WTC11 (cell line): Measurements from ENCODE around the gene BZW2. TPM values are rescaled to one million over a fixed set of nuclear protein-coding genes. Genes with fewer than 3 reads are reported as not detected.

ENCODE experiments used
- ATAC-seq: fragments of 200-7000 bp; cut with Tn5 transposase; 2 replicates; pipeline ENCODE4 v1.10.0; 2021; ENCODE audit warnings: mild to moderate bottlenecking, moderate library complexity
- CTCF ChIA-PET: fragments of 300-600 bp; sonication (Branson Sonifier 250); formaldehyde crosslinking; loops from one replicate; lab custom pipeline; 2021; ENCODE audit warnings: antibody characterized with exemption; lab: Charles Lee
- POLR2A ChIA-PET: fragments of 350-600 bp; sonication (Branson Sonifier 250); formaldehyde crosslinking; loops from one replicate; lab custom pipeline; 2021; ENCODE audit warnings: antibody characterized with exemption; lab: Charles Lee
- DNase-seq: peaks from one replicate; pipeline ENCODE4 v3.0.0; 2021; ENCODE audit warnings: low spot score
- H3K27ac Mint-ChIP-seq: 2 replicates; pipeline ENCODE4 v1.8.0; 2021; ENCODE audit warnings: mixed read lengths
- H3K27me3 Mint-ChIP-seq: 2 replicates; pipeline ENCODE4 v1.8.0; 2021; ENCODE audit warnings: low read depth, mild to moderate bottlenecking, moderate library complexity, mixed read lengths
- H3K36me3 Mint-ChIP-seq: 2 replicates; pipeline ENCODE4 v1.8.0; 2021; ENCODE audit warnings: mixed read lengths
- H3K4me1 Mint-ChIP-seq: 2 replicates; pipeline ENCODE4 v1.8.0; 2022; ENCODE audit warnings: mixed read lengths
- H3K4me3 Mint-ChIP-seq: 2 replicates; pipeline ENCODE4 v1.8.0; 2021; ENCODE audit warnings: mild to moderate bottlenecking, moderate library complexity, mixed read lengths
- H3K9me3 Mint-ChIP-seq: 2 replicates; pipeline ENCODE4 v1.8.0; 2021; ENCODE audit warnings: mixed read lengths
- ESRRA ChIP-seq: sonication (generic); formaldehyde crosslinking; IDR thresholded peaks from 2 replicates; pipeline ENCODE4 v1.8.1; 2022; ENCODE audit warnings: mild to moderate bottlenecking, missing genetic modification reagents, borderline replicate concordance
- MYBL2 ChIP-seq: sonication (generic); formaldehyde crosslinking; IDR thresholded peaks from 2 replicates; pipeline ENCODE4 v1.8.1; 2023; ENCODE audit warnings: mild to moderate bottlenecking, moderate library complexity, missing genetic modification reagents
- NFYB ChIP-seq: sonication (generic); formaldehyde crosslinking; conservative IDR thresholded peaks from 2 replicates; pipeline ENCODE4 v1.8.0; 2022; ENCODE audit warnings: low read depth, missing genetic modification reagents
- NR2C2 ChIP-seq: sonication (generic); formaldehyde crosslinking; IDR thresholded peaks from 2 replicates; pipeline ENCODE4 v1.8.0; 2022; ENCODE audit warnings: mild to moderate bottlenecking, missing genetic modification reagents
- RELA ChIP-seq: sonication (generic); formaldehyde crosslinking; IDR thresholded peaks from 2 replicates; pipeline ENCODE4 v1.8.1; 2022; ENCODE audit warnings: missing genetic modification reagents, mild to moderate bottlenecking, borderline replicate concordance
- SMAD4 ChIP-seq: sonication (generic); formaldehyde crosslinking; IDR thresholded peaks from 2 replicates; pipeline ENCODE4 v1.8.0; 2022; ENCODE audit warnings: mild to moderate bottlenecking, missing genetic modification reagents
- SOX15 ChIP-seq: fragments of 250-450 bp; sonication (Bioruptor Pico); IDR thresholded peaks from 2 replicates; pipeline ENCODE4 v1.9.0; 2021; ENCODE audit warnings: mild to moderate bottlenecking
- ZNF423 ChIP-seq: fragments of 250-450 bp; sonication (Bioruptor Pico); IDR thresholded peaks from 2 replicates; pipeline ENCODE4 v2.1.2; 2022; ENCODE audit warnings: mild to moderate bottlenecking, moderate library complexity
- total RNA-seq: library from RNA; stranded (reverse); gene quantifications from 3 replicates; pipeline ENCODE4 v1.2.3, GENCODE V29; 2021
- TF ChIP-seq, protein P1 (sequence below): fragments of 200-600 bp; IDR thresholded peaks from 2 replicates; pipeline ENCODE4 v1.8.0; 2022; ENCODE audit warnings: antibody characterized with exemption
- TF ChIP-seq, protein P2 (sequence below): sonication (generic); formaldehyde crosslinking; IDR thresholded peaks from 2 replicates; pipeline ENCODE4 v1.8.1; 2023; ENCODE audit warnings: mild to moderate bottlenecking, missing genetic modification reagents, borderline replicate concordance
- TF ChIP-seq, protein P3 (sequence below): fragments of 250-450 bp; sonication (Bioruptor Pico); IDR thresholded peaks from 2 replicates; pipeline ENCODE4 v1.8.0; 2021; ENCODE audit warnings: mild to moderate bottlenecking
- TF ChIP-seq, protein P4 (sequence below): fragments of 250-450 bp; sonication (Bioruptor Pico); IDR thresholded peaks from 2 replicates; pipeline ENCODE4 v1.9.0; 2021; ENCODE audit warnings: mild to moderate bottlenecking, borderline replicate concordance
- TF ChIP-seq, protein P5 (sequence below): sonication (generic); formaldehyde crosslinking; IDR thresholded peaks from 2 replicates; pipeline ENCODE4 v1.8.0; 2022; ENCODE audit warnings: mild to moderate bottlenecking, missing genetic modification reagents
- TF ChIP-seq, protein P6 (sequence below): fragments of 250-450 bp; sonication (Bioruptor Pico); IDR thresholded peaks from 2 replicates; pipeline ENCODE4 v1.9.0; 2021; ENCODE audit warnings: moderate library complexity, mild to moderate bottlenecking, inconsistent platforms, borderline replicate concordance

The BZW2 gene
- total RNA-seq, 1 experiment from 2014 or later = 105 TPM

DNA sequence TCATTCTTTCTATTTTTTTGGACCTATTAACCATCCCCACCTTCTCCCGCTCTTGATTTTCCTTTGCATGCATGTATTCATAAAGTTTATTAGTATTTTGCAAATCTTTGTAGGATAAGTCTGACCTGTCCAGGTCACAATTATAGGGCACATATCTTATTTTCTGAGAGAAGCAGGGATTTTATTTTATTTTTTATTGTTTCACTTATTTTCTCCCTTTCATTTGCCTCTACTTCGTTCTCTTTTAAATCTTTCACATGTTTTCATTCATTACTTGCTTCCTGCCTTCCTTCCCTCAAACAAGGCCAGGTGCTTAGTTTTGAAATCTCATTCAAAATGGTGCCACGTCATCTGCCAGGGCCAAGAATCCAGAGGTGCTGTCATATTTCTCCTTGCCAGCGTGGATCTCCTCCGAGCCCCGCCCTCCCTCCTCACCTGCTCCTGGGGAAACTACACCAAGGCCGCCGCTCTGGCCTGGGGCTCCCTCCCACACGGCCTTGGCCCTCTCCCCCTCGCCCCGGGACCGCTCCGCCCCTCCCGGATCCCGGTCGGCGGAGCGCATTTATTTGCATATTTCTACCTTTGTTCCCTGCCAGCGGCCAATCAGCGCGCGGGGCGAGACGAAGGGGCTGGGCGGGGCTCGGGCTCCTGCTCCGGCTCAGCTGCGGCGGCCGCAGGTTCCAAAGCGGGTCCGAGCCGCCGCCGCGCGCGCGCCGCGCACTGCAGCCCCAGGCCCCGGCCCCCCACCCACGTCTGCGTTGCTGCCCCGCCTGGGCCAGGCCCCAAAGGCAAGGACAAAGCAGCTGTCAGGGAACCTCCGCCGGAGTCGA is 107.3 kb downstream of the BZW2 start, which contains the start of gene TSPAN13 (continued):
- TF ChIP-seq, protein P1, sequence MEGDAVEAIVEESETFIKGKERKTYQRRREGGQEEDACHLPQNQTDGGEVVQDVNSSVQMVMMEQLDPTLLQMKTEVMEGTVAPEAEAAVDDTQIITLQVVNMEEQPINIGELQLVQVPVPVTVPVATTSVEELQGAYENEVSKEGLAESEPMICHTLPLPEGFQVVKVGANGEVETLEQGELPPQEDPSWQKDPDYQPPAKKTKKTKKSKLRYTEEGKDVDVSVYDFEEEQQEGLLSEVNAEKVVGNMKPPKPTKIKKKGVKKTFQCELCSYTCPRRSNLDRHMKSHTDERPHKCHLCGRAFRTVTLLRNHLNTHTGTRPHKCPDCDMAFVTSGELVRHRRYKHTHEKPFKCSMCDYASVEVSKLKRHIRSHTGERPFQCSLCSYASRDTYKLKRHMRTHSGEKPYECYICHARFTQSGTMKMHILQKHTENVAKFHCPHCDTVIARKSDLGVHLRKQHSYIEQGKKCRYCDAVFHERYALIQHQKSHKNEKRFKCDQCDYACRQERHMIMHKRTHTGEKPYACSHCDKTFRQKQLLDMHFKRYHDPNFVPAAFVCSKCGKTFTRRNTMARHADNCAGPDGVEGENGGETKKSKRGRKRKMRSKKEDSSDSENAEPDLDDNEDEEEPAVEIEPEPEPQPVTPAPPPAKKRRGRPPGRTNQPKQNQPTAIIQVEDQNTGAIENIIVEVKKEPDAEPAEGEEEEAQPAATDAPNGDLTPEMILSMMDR = no peak
- TF ChIP-seq SMAD4 (CRISPR knock-in tag) = no peak
- TF ChIP-seq, protein P2, sequence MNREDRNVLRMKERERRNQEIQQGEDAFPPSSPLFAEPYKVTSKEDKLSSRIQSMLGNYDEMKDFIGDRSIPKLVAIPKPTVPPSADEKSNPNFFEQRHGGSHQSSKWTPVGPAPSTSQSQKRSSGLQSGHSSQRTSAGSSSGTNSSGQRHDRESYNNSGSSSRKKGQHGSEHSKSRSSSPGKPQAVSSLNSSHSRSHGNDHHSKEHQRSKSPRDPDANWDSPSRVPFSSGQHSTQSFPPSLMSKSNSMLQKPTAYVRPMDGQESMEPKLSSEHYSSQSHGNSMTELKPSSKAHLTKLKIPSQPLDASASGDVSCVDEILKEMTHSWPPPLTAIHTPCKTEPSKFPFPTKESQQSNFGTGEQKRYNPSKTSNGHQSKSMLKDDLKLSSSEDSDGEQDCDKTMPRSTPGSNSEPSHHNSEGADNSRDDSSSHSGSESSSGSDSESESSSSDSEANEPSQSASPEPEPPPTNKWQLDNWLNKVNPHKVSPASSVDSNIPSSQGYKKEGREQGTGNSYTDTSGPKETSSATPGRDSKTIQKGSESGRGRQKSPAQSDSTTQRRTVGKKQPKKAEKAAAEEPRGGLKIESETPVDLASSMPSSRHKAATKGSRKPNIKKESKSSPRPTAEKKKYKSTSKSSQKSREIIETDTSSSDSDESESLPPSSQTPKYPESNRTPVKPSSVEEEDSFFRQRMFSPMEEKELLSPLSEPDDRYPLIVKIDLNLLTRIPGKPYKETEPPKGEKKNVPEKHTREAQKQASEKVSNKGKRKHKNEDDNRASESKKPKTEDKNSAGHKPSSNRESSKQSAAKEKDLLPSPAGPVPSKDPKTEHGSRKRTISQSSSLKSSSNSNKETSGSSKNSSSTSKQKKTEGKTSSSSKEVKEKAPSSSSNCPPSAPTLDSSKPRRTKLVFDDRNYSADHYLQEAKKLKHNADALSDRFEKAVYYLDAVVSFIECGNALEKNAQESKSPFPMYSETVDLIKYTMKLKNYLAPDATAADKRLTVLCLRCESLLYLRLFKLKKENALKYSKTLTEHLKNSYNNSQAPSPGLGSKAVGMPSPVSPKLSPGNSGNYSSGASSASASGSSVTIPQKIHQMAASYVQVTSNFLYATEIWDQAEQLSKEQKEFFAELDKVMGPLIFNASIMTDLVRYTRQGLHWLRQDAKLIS = no peak
- TF ChIP-seq NFYB = peak; percentile 73
- TF ChIP-seq SOX15 (CRISPR knock-in tag) = no peak
- TF ChIP-seq RELA (CRISPR knock-in tag) = no peak
- no peak for TF ChIP-seq ZNF423

DNA sequence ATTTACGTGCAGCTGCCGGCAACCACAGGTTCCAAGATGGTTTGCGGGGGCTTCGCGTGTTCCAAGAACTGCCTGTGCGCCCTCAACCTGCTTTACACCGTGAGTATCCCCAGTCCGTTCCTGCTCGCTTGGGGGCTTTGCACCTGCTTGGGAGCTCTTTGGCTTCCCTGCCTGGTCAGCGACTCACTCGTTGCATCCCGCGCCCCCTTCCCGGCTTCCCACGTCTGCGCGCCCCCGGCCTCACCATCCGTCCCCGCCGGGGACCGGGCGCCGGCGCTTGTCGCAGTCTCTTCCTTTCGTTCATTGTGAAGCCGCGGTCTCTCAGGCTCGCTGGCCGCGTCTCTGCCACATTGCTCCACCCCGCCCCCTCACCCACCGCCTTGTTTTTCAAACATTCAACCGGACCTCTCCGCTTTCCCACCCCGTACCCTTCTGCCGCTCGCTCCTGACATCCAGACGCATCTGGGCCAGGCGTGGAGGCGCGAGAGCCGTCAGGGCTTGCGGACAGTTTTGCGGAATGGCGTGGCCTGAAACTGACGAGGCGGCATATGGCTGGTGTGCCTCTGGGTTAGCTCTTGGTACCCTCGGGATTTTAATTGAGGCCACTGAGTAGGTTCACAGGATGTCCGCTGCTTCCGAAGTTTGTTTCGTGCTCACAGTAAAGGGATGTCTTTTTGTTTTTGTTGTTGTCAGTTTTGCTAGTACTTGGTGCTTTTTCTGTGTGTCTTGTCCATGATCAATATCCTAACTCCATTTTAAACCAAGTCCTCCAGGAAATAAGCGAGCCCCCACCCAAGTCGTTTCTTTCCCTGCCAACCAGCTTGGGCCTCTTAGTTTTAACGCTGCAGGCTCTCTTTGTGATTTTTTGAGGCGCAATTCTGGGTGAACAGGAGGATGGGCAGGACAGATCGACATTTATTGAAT is 108.2 kb downstream of the BZW2 start:
- peaks cover 35% of the 10 kb centered on the region for H3K4me1 Mint-ChIP-seq
- H3K9me3 Mint-ChIP-seq = no peaks in the 10 kb centered on the region
- TF ChIP-seq, protein P2 = no peak
- TF ChIP-seq ESRRA (CRISPR knock-in tag) (no peak), NR2C2 (CRISPR knock-in tag) (no peak), MYBL2 (CRISPR knock-in tag) (no peak; the same call in 1 of the 2 replicates)
- TF ChIP-seq, protein P3, sequence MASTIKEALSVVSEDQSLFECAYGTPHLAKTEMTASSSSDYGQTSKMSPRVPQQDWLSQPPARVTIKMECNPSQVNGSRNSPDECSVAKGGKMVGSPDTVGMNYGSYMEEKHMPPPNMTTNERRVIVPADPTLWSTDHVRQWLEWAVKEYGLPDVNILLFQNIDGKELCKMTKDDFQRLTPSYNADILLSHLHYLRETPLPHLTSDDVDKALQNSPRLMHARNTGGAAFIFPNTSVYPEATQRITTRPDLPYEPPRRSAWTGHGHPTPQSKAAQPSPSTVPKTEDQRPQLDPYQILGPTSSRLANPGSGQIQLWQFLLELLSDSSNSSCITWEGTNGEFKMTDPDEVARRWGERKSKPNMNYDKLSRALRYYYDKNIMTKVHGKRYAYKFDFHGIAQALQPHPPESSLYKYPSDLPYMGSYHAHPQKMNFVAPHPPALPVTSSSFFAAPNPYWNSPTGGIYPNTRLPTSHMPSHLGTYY (CRISPR knock-in tag) = no peak
- TF ChIP-seq, protein P4, sequence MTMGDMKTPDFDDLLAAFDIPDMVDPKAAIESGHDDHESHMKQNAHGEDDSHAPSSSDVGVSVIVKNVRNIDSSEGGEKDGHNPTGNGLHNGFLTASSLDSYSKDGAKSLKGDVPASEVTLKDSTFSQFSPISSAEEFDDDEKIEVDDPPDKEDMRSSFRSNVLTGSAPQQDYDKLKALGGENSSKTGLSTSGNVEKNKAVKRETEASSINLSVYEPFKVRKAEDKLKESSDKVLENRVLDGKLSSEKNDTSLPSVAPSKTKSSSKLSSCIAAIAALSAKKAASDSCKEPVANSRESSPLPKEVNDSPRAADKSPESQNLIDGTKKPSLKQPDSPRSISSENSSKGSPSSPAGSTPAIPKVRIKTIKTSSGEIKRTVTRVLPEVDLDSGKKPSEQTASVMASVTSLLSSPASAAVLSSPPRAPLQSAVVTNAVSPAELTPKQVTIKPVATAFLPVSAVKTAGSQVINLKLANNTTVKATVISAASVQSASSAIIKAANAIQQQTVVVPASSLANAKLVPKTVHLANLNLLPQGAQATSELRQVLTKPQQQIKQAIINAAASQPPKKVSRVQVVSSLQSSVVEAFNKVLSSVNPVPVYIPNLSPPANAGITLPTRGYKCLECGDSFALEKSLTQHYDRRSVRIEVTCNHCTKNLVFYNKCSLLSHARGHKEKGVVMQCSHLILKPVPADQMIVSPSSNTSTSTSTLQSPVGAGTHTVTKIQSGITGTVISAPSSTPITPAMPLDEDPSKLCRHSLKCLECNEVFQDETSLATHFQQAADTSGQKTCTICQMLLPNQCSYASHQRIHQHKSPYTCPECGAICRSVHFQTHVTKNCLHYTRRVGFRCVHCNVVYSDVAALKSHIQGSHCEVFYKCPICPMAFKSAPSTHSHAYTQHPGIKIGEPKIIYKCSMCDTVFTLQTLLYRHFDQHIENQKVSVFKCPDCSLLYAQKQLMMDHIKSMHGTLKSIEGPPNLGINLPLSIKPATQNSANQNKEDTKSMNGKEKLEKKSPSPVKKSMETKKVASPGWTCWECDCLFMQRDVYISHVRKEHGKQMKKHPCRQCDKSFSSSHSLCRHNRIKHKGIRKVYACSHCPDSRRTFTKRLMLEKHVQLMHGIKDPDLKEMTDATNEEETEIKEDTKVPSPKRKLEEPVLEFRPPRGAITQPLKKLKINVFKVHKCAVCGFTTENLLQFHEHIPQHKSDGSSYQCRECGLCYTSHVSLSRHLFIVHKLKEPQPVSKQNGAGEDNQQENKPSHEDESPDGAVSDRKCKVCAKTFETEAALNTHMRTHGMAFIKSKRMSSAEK = no peak
- TF ChIP-seq, protein P5, sequence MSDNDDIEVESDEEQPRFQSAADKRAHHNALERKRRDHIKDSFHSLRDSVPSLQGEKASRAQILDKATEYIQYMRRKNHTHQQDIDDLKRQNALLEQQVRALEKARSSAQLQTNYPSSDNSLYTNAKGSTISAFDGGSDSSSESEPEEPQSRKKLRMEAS (CRISPR knock-in tag) = peak; percentile 54; the same call in 1 of the 2 replicates
- TF ChIP-seq, protein P6, sequence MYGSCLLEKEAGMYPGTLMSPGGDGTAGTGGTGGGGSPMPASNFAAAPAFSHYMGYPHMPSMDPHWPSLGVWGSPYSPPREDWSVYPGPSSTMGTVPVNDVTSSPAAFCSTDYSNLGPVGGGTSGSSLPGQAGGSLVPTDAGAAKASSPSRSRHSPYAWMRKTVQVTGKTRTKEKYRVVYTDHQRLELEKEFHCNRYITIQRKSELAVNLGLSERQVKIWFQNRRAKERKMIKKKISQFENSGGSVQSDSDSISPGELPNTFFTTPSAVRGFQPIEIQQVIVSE (CRISPR knock-in tag) = no peak
- no peaks in the 10 kb centered on the region for H3K36me3 Mint-ChIP-seq
- CTCF ChIA-PET = interaction anchor here (1.8 kb wide), 1 partner anchor 59 kb away, joined by 9 read pairs; no protein-coding TSS in a partner anchor
- POLR2A ChIA-PET = no interaction called here
- peak overlapping the region; percentile 55 for H3K27ac Mint-ChIP-seq
- ATAC-seq (peak; percentile 36), DNase-seq (peak; percentile 75)
- H3K27me3 Mint-ChIP-seq = 0 out of 2 replicates have a peak, but pooled peaks cover 8% of the 10 kb centered on the region
- peak overlapping the region; percentile 87 for H3K4me3 Mint-ChIP-seq
